HEK293 (cell line): Measurements from ENCODE around the gene USP46.

Source experiments
- CTCF ChIP-seq: fragments of 450-650 bp; formaldehyde crosslinking; IDR thresholded peaks from 2 replicates; pipeline ENCODE4 v1.5.1; 2016; ENCODE audit warnings: missing biosample characterization, missing genetic modification characterization
- EGR2 ChIP-seq: fragments of 450-650 bp; formaldehyde crosslinking; IDR thresholded peaks from 2 replicates; pipeline ENCODE4 v1.5.1; 2016; ENCODE audit warnings: low read depth, missing biosample characterization, missing genetic modification characterization
- KLF8 ChIP-seq: fragments of 450-650 bp; formaldehyde crosslinking; IDR thresholded peaks from 2 replicates; pipeline ENCODE4 v1.5.1; 2016; ENCODE audit warnings: missing biosample characterization, missing genetic modification characterization
- PBX3 ChIP-seq: sonication (generic); formaldehyde crosslinking; IDR thresholded peaks from 2 replicates; pipeline ENCODE4 v1.8.1; 2022; ENCODE audit warnings: mild to moderate bottlenecking, moderate library complexity, missing genetic modification reagents
- RBAK ChIP-seq: fragments of 450-650 bp; formaldehyde crosslinking; IDR thresholded peaks from 2 replicates; pipeline ENCODE4 v1.5.1; 2016; ENCODE audit warnings: missing biosample characterization, missing genetic modification characterization
- SETDB1 ChIP-seq: IDR thresholded peaks from one replicate; pipeline ENCODE4 v1.6.1; 2017; ENCODE audit warnings: mild to moderate bottlenecking, low read length, moderate library complexity, mixed read lengths; ENCODE audit not compliant: insufficient read length
- TRIM28 ChIP-seq: IDR thresholded peaks from 2 replicates; pipeline ENCODE4 v1.6.1; 2011; ENCODE audit warnings: low read length, control low read depth, borderline replicate concordance
- ZEB2 ChIP-seq: fragments of 450-650 bp; formaldehyde crosslinking; IDR thresholded peaks from 2 replicates; pipeline ENCODE4 v1.5.1; 2016; ENCODE audit warnings: missing biosample characterization, missing genetic modification characterization
- ZFHX2 ChIP-seq: fragments of 450-650 bp; formaldehyde crosslinking; conservative IDR thresholded peaks from 2 replicates; pipeline ENCODE4 v1.5.1; 2016; ENCODE audit warnings: missing biosample characterization, missing genetic modification characterization
- ZNF16 ChIP-seq: fragments of 450-650 bp; formaldehyde crosslinking; IDR thresholded peaks from 2 replicates; pipeline ENCODE4 v1.5.1; 2016; ENCODE audit warnings: low read depth, missing biosample characterization, missing genetic modification characterization
- ZNF175 ChIP-seq: fragments of 450-650 bp; formaldehyde crosslinking; IDR thresholded peaks from 2 replicates; pipeline ENCODE4 v1.5.1; 2016; ENCODE audit warnings: missing biosample characterization, missing genetic modification characterization
- ZNF184 ChIP-seq: fragments of 450-650 bp; IDR thresholded peaks from 2 replicates; pipeline ENCODE4 v1.5.1; 2018; ENCODE audit warnings: missing biosample characterization, mild to moderate bottlenecking, missing genetic modification characterization
- ZNF280C ChIP-seq: fragments of 450-650 bp; formaldehyde crosslinking; IDR thresholded peaks from 2 replicates; pipeline ENCODE4 v1.5.1; 2016; ENCODE audit warnings: missing biosample characterization, missing genetic modification characterization

- TF ChIP-seq CTCF (tag by site-specific recombination) (no peak), ZFHX2 (tag by site-specific recombination) (no peak), KLF8 (tag by site-specific recombination) (no peak), PBX3 (CRISPR knock-in tag) (no peak), ZNF175 (tag by site-specific recombination) (no peak), SETDB1 (no peak), ZNF184 (tag by site-specific recombination) (no peak), EGR2 (tag by site-specific recombination) (no peak), TRIM28 (no peak), RBAK (tag by site-specific recombination) (no peak), ZNF16 (tag by site-specific recombination) (no peak), ZNF280C (tag by site-specific recombination) (no peak), ZEB2 (tag by site-specific recombination) (no peak)
These were observed 71.0 kb downstream of the USP46 start for GRCh38 chr4:52588097-52588496.
